ENCODE data around the gene FAM151A. TPM values are rescaled to one million over a fixed set of nuclear protein-coding genes. Genes with fewer than 3 reads are reported as not detected.

The FAM151A gene
- total RNA-seq, 4 donors from 2014 or later = not detected

GRCh38 chr1:54614563-54614962, 8.8 kb downstream of the FAM151A start:
- Histone ChIP-seq H3K27ac (no peak overlapping the region), H3K4me1 (no peaks in the 10 kb centered on the region), H3K4me3 (replicated peaks in 1 of 3) (no peak overlapping the region), H3K27me3 (no peaks in the 10 kb centered on the region), H3K36me3 (peaks cover 0 to 4% of the 10 kb centered on the region in 2 donors), H3K9me3 (no peaks in the 10 kb centered on the region)
- intact Hi-C loops (cut with DNase I) = no loop called here
- TF ChIP-seq POLR2A (IDR thresholded peaks at IDR 0.05) (no peak), CTCF (IDR thresholded peaks at IDR 0.05) (no peak)
- WGBS, 2 donors = 74 to 76% methylated on average over 8 of the region's 8 CpGs
- no peak for DNase-seq

GRCh38 chr1:54614024-54614423, 9.3 kb downstream of the FAM151A start:
- H3K4me3 ChIP-seq (replicated peaks in 1 of 3) = no peak overlapping the region
- H3K27ac ChIP-seq = no peak overlapping the region
- no peaks in the 10 kb centered on the region for H3K4me1 ChIP-seq
- no peaks in the 10 kb centered on the region for H3K9me3 ChIP-seq
- intact Hi-C loops (cut with DNase I) = no loop called here
- H3K36me3 ChIP-seq = peaks cover 0 to 8% of the 10 kb centered on the region in 2 donors
- H3K27me3 ChIP-seq = no peaks in the 10 kb centered on the region
- no peak for TF ChIP-seq POLR2A (IDR thresholded peaks at IDR 0.05)
- TF ChIP-seq CTCF (IDR thresholded peaks at IDR 0.05) = no peak
- no peak for DNase-seq
- 84 to 90% methylated on average over 2 of the region's 2 CpGs for WGBS, 2 donors

DNA sequence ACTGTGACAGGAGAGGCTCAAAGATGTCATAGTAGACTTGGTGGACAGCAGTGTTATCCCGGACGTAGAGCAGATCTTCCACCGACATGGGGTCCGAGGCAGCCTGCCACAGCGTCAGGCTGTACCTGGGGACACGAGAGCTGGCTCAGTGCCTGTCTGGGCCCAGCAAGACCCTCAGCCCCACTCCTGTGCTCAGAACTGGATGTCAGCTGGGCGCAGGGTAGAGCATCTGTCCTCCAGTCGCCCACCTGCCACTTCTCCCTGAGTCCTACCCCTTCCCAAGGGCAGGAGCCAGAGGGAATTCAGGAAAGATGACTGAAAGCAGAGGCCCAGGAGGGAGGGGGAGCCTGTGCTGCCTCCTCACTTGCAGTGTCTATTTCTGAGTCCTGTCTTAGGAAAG, 11.7 kb downstream of the FAM151A start:
- H3K9me3 ChIP-seq = no peaks in the 10 kb centered on the region

GRCh38 chr1:54610601-54611580, 12.4 kb downstream of the FAM151A start:
- H3K4me1 ChIP-seq = no peaks in the 10 kb centered on the region
- H3K36me3 ChIP-seq = peaks cover 0 to 23% of the 10 kb centered on the region in 2 donors
- H3K9me3 ChIP-seq = no peaks in the 10 kb centered on the region
- no peak for TF ChIP-seq POLR2A (IDR thresholded peaks at IDR 0.05)
- TF ChIP-seq CTCF (IDR thresholded peaks at IDR 0.05) = no peak
- no peaks in the 10 kb centered on the region for H3K27me3 ChIP-seq
- whole genome bisulfite sequencing, 2 donors = 95 to 96% methylated on average over 16 to 18 of the region's 18 CpGs
- H3K27ac ChIP-seq = no peak overlapping the region
- DNase-seq = no peak
- intact Hi-C loops (cut with DNase I) = no loop called here
- no peak overlapping the region for H3K4me3 ChIP-seq (replicated peaks in 1 of 3)

More for the DNA sequence above, 11.7 kb downstream of the FAM151A start:
- TF ChIP-seq POLR2A (IDR thresholded peaks at IDR 0.05) = no peak
- intact Hi-C loops (cut with DNase I) = no loop called here
- no peak for DNase-seq
- Histone ChIP-seq H3K4me3 (replicated peaks in 1 of 3) (no peak overlapping the region), H3K36me3 (peaks cover 0 to 21% of the 10 kb centered on the region in 2 donors), H3K4me1 (no peaks in the 10 kb centered on the region), H3K27me3 (no peaks in the 10 kb centered on the region), H3K27ac (no peak overlapping the region)
- WGBS, 2 donors = 82 to 88% methylated on average over 8 of the region's 8 CpGs

DNA sequence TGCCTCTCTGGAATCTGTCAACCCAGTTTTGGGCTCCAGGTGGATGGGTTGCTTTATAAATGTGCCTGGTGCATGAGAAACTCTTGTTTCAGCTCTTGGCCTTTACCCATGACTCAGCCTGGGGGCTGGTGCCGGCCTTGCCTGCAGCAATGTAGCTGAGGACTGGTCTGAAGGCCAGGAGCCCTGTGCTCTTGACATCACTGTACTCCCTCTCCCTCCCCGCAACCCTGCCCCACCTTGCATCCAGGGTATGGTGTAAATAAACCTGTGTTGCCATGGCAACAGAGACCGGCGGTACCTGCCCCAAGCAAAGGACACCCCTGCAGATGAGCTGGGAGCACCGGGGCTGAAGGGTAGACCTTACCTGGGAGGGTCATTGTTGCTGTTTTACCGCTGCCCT, 13.3 kb downstream of the FAM151A start:
- intact Hi-C loops (cut with DNase I) = no loop called here
- Histone ChIP-seq H3K27me3 (no peaks in the 10 kb centered on the region), H3K27ac (no peak overlapping the region), H3K9me3 (no peaks in the 10 kb centered on the region), H3K4me1 (no peaks in the 10 kb centered on the region), H3K36me3 (peaks cover 0 to 23% of the 10 kb centered on the region in 2 donors), H3K4me3 (replicated peaks in 1 of 3) (no peak overlapping the region)
- no peak for DNase-seq
- TF ChIP-seq POLR2A (IDR thresholded peaks at IDR 0.05) (no peak), CTCF (IDR thresholded peaks at IDR 0.05) (no peak)
- WGBS, 2 donors = 78 to 80% methylated on average over 4 to 6 of the region's 6 CpGs
